ENCODE measurements around the gene LSP1. TPM values are rescaled to one million over a fixed set of nuclear protein-coding genes. Genes with fewer than 3 reads are reported as not detected.
A peak's percentile ranks its signal among the peaks of the same experiment; 100 is the strongest.

The LSP1 gene
- total and polyA plus RNA-seq, 4 donors, result 5.0 to 7.7 (median 5.7) TPM

DNA sequence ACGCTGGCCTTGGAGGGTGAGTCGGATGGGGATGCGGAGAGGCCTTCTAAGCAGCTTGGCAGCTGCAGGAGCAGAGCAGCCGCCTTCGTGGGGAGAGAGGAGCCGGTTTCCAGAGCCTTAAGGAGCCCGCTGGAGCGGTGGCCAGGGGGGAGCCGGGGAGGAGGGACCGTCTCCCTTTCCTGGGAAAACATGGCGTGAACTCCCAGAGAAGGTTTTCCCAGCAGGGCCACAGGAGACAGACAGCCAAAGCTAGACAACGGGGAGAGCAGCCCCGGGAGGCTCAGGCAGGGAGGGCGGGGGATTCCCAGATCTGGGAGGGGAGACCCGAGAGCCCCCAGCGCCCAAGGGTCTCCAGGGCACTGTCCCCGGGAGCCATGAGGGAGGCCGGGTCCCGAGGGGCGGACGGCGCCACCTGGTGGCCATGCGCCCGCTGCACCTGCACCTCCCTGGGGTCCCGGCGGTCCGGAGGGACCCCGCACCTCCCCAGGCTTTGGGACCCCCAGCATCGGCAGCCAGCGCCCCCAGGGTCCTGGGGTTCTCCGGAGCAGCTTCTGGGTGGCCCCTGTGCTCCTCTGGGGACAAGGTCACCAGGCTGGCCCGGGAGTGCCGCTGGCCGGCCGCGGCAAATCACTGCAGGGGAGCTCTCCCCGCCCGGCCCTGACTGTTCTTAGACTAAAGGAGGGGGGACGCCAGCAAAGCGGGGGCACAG lies 20.5 kb upstream of the LSP1 start:
- Histone ChIP-seq H3K27me3 (ENCODE audit: control insufficient read depth in 4 of 4, insufficient read depth in 4 of 4, low read length in 3 of 4) (no peaks in the 10 kb centered on the region), H3K4me3 (ENCODE audit: low read depth in 1 of 3, low read length in 3 of 3) (peak overlapping the region in 1 of 3 donors; percentile 27), H3K36me3 (ENCODE audit: control insufficient read depth in 4 of 4, insufficient read depth in 3 of 4, low read depth in 1 of 4, low read length in 3 of 4) (no peaks in the 10 kb centered on the region), H3K4me1 (ENCODE audit: control insufficient read depth in 4 of 4, insufficient read depth in 4 of 4, low read length in 3 of 4) (peaks cover 5 to 27% (median 16%) of the 10 kb centered on the region in 4 donors), H3K9me3 (ENCODE audit: control insufficient read depth in 4 of 4, low read length in 3 of 4) (no peaks in the 10 kb centered on the region), H3K27ac (ENCODE audit: low read depth in 1 of 2, low read length in 2 of 2) (no peak overlapping the region), H3K9ac (ENCODE audit: low read depth in 1 of 2, low read length in 2 of 2) (no peak overlapping the region)
- peak; percentile 77 for DNase-seq (ENCODE audit: low spot score)
- TF ChIP-seq CTCF (IDR thresholded peaks at IDR 0.05; ENCODE audit: low read depth, low read length, missing input control), result peak; percentile 81
- TF ChIP-seq RAD21 (IDR thresholded peaks at IDR 0.05), result peak; percentile 75 to 81
- no peak for TF ChIP-seq JUND (IDR thresholded peaks at IDR 0.05)
- 15% methylated on average over 40 of the region's 40 CpGs for WGBS

- TF ChIP-seq, protein P1, sequence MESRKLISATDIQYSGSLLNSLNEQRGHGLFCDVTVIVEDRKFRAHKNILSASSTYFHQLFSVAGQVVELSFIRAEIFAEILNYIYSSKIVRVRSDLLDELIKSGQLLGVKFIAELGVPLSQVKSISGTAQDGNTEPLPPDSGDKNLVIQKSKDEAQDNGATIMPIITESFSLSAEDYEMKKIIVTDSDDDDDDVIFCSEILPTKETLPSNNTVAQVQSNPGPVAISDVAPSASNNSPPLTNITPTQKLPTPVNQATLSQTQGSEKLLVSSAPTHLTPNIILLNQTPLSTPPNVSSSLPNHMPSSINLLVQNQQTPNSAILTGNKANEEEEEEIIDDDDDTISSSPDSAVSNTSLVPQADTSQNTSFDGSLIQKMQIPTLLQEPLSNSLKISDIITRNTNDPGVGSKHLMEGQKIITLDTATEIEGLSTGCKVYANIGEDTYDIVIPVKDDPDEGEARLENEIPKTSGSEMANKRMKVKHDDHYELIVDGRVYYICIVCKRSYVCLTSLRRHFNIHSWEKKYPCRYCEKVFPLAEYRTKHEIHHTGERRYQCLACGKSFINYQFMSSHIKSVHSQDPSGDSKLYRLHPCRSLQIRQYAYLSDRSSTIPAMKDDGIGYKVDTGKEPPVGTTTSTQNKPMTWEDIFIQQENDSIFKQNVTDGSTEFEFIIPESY (IDR thresholded peaks at IDR 0.05), result no peak
- TF ChIP-seq, protein P2, sequence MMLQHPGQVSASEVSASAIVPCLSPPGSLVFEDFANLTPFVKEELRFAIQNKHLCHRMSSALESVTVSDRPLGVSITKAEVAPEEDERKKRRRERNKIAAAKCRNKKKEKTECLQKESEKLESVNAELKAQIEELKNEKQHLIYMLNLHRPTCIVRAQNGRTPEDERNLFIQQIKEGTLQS (IDR thresholded peaks at IDR 0.05), result no peak
- no peak for TF ChIP-seq YY1 (IDR thresholded peaks at IDR 0.05)
- TF ChIP-seq REST (IDR thresholded peaks at IDR 0.05), result no peak
- no peak for TF ChIP-seq FOXA2 (IDR thresholded peaks at IDR 0.05)
- no peak for TF ChIP-seq FOXA1 (IDR thresholded peaks at IDR 0.05)
- no peak for TF ChIP-seq HNF4G (IDR thresholded peaks at IDR 0.05)
- TF ChIP-seq JUND (IDR thresholded peaks at IDR 0.05), result no peak
- no peak for TF ChIP-seq RAD21 (IDR thresholded peaks at IDR 0.05)
- no peak for TF ChIP-seq NR2F2 (IDR thresholded peaks at IDR 0.05)
- TF ChIP-seq RXRA (IDR thresholded peaks at IDR 0.05), result no peak
- no peak for TF ChIP-seq TAF1 (conservative IDR thresholded peaks at IDR 0.05)
- no peak for TF ChIP-seq CTCF (IDR thresholded peaks at IDR 0.05; ENCODE audit: low read depth, low read length, missing input control)
- TF ChIP-seq SP1 (IDR thresholded peaks at IDR 0.05), result no peak
- no peak for TF ChIP-seq GABPA (IDR thresholded peaks at IDR 0.05 in 1 of 2, conservative IDR thresholded peaks at IDR 0.05 in 1 of 2)
- TF ChIP-seq EGR1 (IDR thresholded peaks at IDR 0.05; ENCODE audit: low read depth in 2 of 2), result no peak
- TF ChIP-seq MAX (IDR thresholded peaks at IDR 0.05), result no peak
- no peak for TF ChIP-seq HNF4A (conservative IDR thresholded peaks at IDR 0.05)
- Histone ChIP-seq H3K9ac (ENCODE audit: low read depth in 1 of 2, low read length in 2 of 2) (no peak overlapping the region), H3K27ac (ENCODE audit: low read depth in 1 of 2, low read length in 2 of 2) (no peak overlapping the region), H3K9me3 (ENCODE audit: control insufficient read depth in 4 of 4, low read length in 3 of 4) (no peaks in the 10 kb centered on the region), H3K27me3 (ENCODE audit: control insufficient read depth in 4 of 4, insufficient read depth in 4 of 4, low read length in 3 of 4) (no peaks in the 10 kb centered on the region), H3K36me3 (ENCODE audit: control insufficient read depth in 4 of 4, insufficient read depth in 3 of 4, low read depth in 1 of 4, low read length in 3 of 4) (no peaks in the 10 kb centered on the region), H3K4me1 (ENCODE audit: control insufficient read depth in 4 of 4, insufficient read depth in 4 of 4, low read length in 3 of 4) (peaks cover 5 to 23% (median 15%) of the 10 kb centered on the region in 4 donors), H3K4me3 (ENCODE audit: low read depth in 1 of 3, low read length in 3 of 3) (no peak overlapping the region)
- DNase-seq (ENCODE audit: low spot score), result no peak
- 60% methylated on average over 17 of the region's 17 CpGs for WGBS
These were observed 20.0 kb upstream of the LSP1 start for GRCh38 chr11:1832920-1833295.

Data from liver (tissue), 9 donors.